IMR-90 (cell line): Measurements from ENCODE around the gene DVL1. TPM values are rescaled to one million over a fixed set of nuclear protein-coding genes. Genes with fewer than 3 reads are reported as not detected.

Experiments
- ATAC-seq: fragments of 200-7000 bp; cut with Tn5 transposase; 2 replicates; pipeline ENCODE4 v1.9.1; 2020; ENCODE audit warnings: low read depth, mild to moderate bottlenecking, moderate library complexity
- BruUV-seq: library from RNA; stranded (reverse); fragments of 400-500 nt; replicated peaks from 2 replicates; lab custom pipeline; 2021; lab: Mats Ljungman, UMichigan
- CTCF ChIA-PET: fragments of 300-600 bp; formaldehyde crosslinking; extraction: SDS; loops from one replicate; lab custom pipeline; 2021; ENCODE audit warnings: antibody characterized with exemption; lab: Yijun Ruan, JAX
- POLR2A ChIA-PET: fragments of 300-600 bp; sonication (Branson Sonifier 250); formaldehyde crosslinking; loops from one replicate; lab custom pipeline; 2022; ENCODE audit warnings: antibody characterized with exemption; ENCODE audit not compliant: unreplicated experiment; lab: Charles Lee
- DNase-seq: peaks from one replicate; pipeline ENCODE4 v3.0.0; 2013
- H2AFZ ChIP-seq: replicated peaks from 2 replicates; pipeline ENCODE3; 2013; ENCODE audit warnings: low read length, mild to moderate bottlenecking; ENCODE audit not compliant: poor library complexity
- H2AK5ac ChIP-seq: 2 replicates; pipeline ENCODE4 v1.6.1; 2013; ENCODE audit warnings: low read depth, low read length, inconsistent platforms
- H2AK9ac ChIP-seq: replicated peaks from 2 replicates; pipeline ENCODE3; 2013; ENCODE audit warnings: mild to moderate bottlenecking, low read depth, low read length, moderate library complexity; ENCODE audit not compliant: poor library complexity
- H2BK120ac ChIP-seq: 2 replicates; pipeline ENCODE4 v1.6.1; 2013; ENCODE audit warnings: low read depth, low read length, inconsistent platforms
- H2BK15ac ChIP-seq: 3 replicates; pipeline ENCODE4 v1.6.1; 2013; ENCODE audit warnings: low read depth, low read length, inconsistent platforms
- H2BK20ac ChIP-seq: 2 replicates; pipeline ENCODE4 v1.6.1; 2013; ENCODE audit warnings: low read depth, mild to moderate bottlenecking, inconsistent platforms, low read length, moderate library complexity
- H2BK5ac ChIP-seq: 2 replicates; pipeline ENCODE4 v1.6.1; 2013; ENCODE audit warnings: mild to moderate bottlenecking, low read depth, low read length, inconsistent platforms; ENCODE audit not compliant: poor library complexity, severe bottlenecking
- H3K14ac ChIP-seq: replicated peaks from 2 replicates; pipeline ENCODE4 v1.6.1; 2013; ENCODE audit warnings: low read depth, low read length, inconsistent platforms
- H3K18ac ChIP-seq: 2 replicates; pipeline ENCODE4 v1.6.1; 2013; ENCODE audit warnings: low read depth, low read length, control low read depth
- H3K23ac ChIP-seq: 2 replicates; pipeline ENCODE4 v1.6.1; 2013; ENCODE audit warnings: low read depth, low read length, inconsistent platforms
- H3K27ac ChIP-seq: 2 replicates; pipeline ENCODE4 v1.5.1; 2013; ENCODE audit warnings: mild to moderate bottlenecking, control low read depth, low read length; ENCODE audit not compliant: insufficient read depth
- H3K27me3 ChIP-seq: 2 replicates; pipeline ENCODE4 v1.6.1; 2013; ENCODE audit warnings: low read length; ENCODE audit not compliant: control insufficient read depth, insufficient read depth
- H3K36me3 ChIP-seq: 2 replicates; pipeline ENCODE4 v1.6.1; 2013; ENCODE audit warnings: low read length, mixed read lengths; ENCODE audit not compliant: control insufficient read depth, insufficient read depth
- H3K4ac ChIP-seq: 2 replicates; pipeline ENCODE4 v1.6.1; 2013; ENCODE audit warnings: low read depth, low read length, inconsistent platforms
- H3K4me1 ChIP-seq: 2 replicates; pipeline ENCODE4 v1.6.1; 2013; ENCODE audit warnings: low read length, mixed read lengths; ENCODE audit not compliant: control insufficient read depth, insufficient read depth
- H3K4me2 ChIP-seq: 2 replicates; pipeline ENCODE4 v1.6.1; 2013; ENCODE audit warnings: low read depth, mild to moderate bottlenecking, control low read depth, low read length, moderate library complexity
- H3K4me3 ChIP-seq: 2 replicates; pipeline ENCODE4 v1.5.1; 2013; ENCODE audit warnings: low read depth, mild to moderate bottlenecking, control low read depth, low read length, moderate library complexity; ENCODE audit not compliant: insufficient read depth
- H3K56ac ChIP-seq: 2 replicates; pipeline ENCODE4 v1.6.1; 2013; ENCODE audit warnings: low read length, inconsistent platforms; ENCODE audit not compliant: insufficient read depth; ENCODE audit errors: extremely low read depth
- H3K79me1 ChIP-seq, 2 experiments: 2 replicates each; pipeline ENCODE4 v1.6.1; 2013; ENCODE audit warnings: low read length in 2 of 2, inconsistent platforms in 1 of 2, low read depth in 1 of 2
- H3K9ac ChIP-seq: 2 replicates; pipeline ENCODE4 v1.6.1; 2013; ENCODE audit warnings: low read depth, low read length, control low read depth
- H3K9me1 ChIP-seq: 2 replicates; pipeline ENCODE4 v1.6.1; 2013; ENCODE audit warnings: low read length, inconsistent platforms; ENCODE audit not compliant: insufficient read depth
- H3K9me3 ChIP-seq: 2 replicates; pipeline ENCODE4 v1.6.1; 2013; ENCODE audit warnings: low read length; ENCODE audit not compliant: control insufficient read depth, insufficient read depth
- H4K20me1 ChIP-seq: 2 replicates; pipeline ENCODE4 v1.6.1; 2013; ENCODE audit warnings: low read length, inconsistent platforms; ENCODE audit not compliant: insufficient read depth
- H4K5ac ChIP-seq: 2 replicates; pipeline ENCODE4 v1.6.1; 2013; ENCODE audit warnings: mild to moderate bottlenecking, low read depth, low read length, control low read depth
- H4K8ac ChIP-seq, 2 experiments: 2 replicates each; pipeline ENCODE4 v1.6.1; 2013; ENCODE audit warnings: low read depth in 2 of 2, low read length in 2 of 2, control low read depth in 1 of 2, inconsistent platforms in 1 of 2
- H4K91ac ChIP-seq: 2 replicates; pipeline ENCODE4 v1.6.1; 2013; ENCODE audit warnings: low read depth, low read length, inconsistent platforms; ENCODE audit not compliant: insufficient read depth
- BHLHE40 ChIP-seq: fragments of 150-350 bp; IDR thresholded peaks from 2 replicates; pipeline ENCODE4 v1.6.1; 2016; ENCODE audit warnings: mild to moderate bottlenecking, low read depth, low read length
- CEBPB ChIP-seq: IDR thresholded peaks from 2 replicates; pipeline ENCODE4 v1.6.1; 2012; ENCODE audit warnings: low read depth, low read length, improper control_type of control experiment
- CHD1 ChIP-seq: IDR thresholded peaks from 2 replicates; pipeline ENCODE4 v1.6.1; 2012; ENCODE audit warnings: low read depth, low read length, improper control_type of control experiment
- FOS ChIP-seq: fragments of 150-350 bp; IDR thresholded peaks from 2 replicates; pipeline ENCODE4 v1.6.1; 2016; ENCODE audit warnings: low read depth, low read length
- MAFK ChIP-seq: IDR thresholded peaks from 2 replicates; pipeline ENCODE4 v1.6.1; 2012; ENCODE audit warnings: low read depth, low read length, improper control_type of control experiment
- MAZ ChIP-seq: IDR thresholded peaks from 2 replicates; pipeline ENCODE4 v1.6.1; 2012; ENCODE audit warnings: low read depth, mild to moderate bottlenecking, low read length, improper control_type of control experiment, moderate library complexity, borderline replicate concordance
- MXI1 ChIP-seq: IDR thresholded peaks from 2 replicates; pipeline ENCODE4 v1.6.1; 2012; ENCODE audit warnings: low read depth, mild to moderate bottlenecking, low read length, moderate library complexity, borderline replicate concordance
- NFE2L2 ChIP-seq: fragments of 150-350 bp; IDR thresholded peaks from 2 replicates; pipeline ENCODE4 v1.6.1; 2016; ENCODE audit warnings: low read depth, mild to moderate bottlenecking, low read length
- POLR2A ChIP-seq: IDR thresholded peaks from 2 replicates; pipeline ENCODE4 v1.6.1; 2012; ENCODE audit warnings: mild to moderate bottlenecking, low read depth, low read length
- RAD21 ChIP-seq: IDR thresholded peaks from 2 replicates; pipeline ENCODE4 v1.6.1; 2012; ENCODE audit warnings: low read length, improper control_type of control experiment
- RCOR1 ChIP-seq: IDR thresholded peaks from 2 replicates; pipeline ENCODE4 v1.6.1; 2012; ENCODE audit warnings: mild to moderate bottlenecking, low read length, improper control_type of control experiment; ENCODE audit not compliant: insufficient replicate concordance
- RFX5 ChIP-seq: IDR thresholded peaks from 2 replicates; pipeline ENCODE4 v1.8.0; 2012; ENCODE audit warnings: low read depth, mild to moderate bottlenecking, low read length, moderate library complexity
- SMC3 ChIP-seq: fragments of 150-350 bp; IDR thresholded peaks from 2 replicates; pipeline ENCODE4 v1.6.1; 2016; ENCODE audit warnings: low read depth, mild to moderate bottlenecking, antibody characterized with exemption, low read length, moderate library complexity
- WGBS, 2 experiments: methylation state at CpG; one replicate each; pipeline versions ENCODE4 v1.1.5 to v1.1.7; 2013; ENCODE audit warnings: missing lambda C conversion rate in 2 of 2; ENCODE audit not compliant: insufficient read length in 1 of 2; ENCODE audit errors: extremely low coverage in 2 of 2; 5-methylcytosine and 5-hydroxymethylcytosine counted together
- dilution Hi-C: fragments of 300-500 bp; cut with HindIII; formaldehyde crosslinking; loops from one replicate; pipeline ENCODE4 v1.14.3; 2018; ENCODE audit warnings: low sequenced_read_pairs; ENCODE audit not compliant: unreplicated experiment
- in situ Hi-C: fragments of 300-500 bp; cut with MboI; formaldehyde crosslinking; loops from 3 replicates; pipeline ENCODE4 v1.14.3; 2019; ENCODE audit warnings: low sequenced_read_pairs, inconsistent platforms, mixed read lengths
- intact Hi-C: fragments of 100-400 bp; cut with micrococcal nuclease; formaldehyde crosslinking; loops from 2 replicates; pipeline ENCODE4 v1.10.0; 2022
- polyA plus RNA-seq, 3 experiments: library from polyadenylated mRNA; depleted of rRNA; stranded (reverse); fragments of >200 nt; gene quantifications; 2 replicates each; pipeline ENCODE4 v1.2.3, GENCODE V29; 2012; ENCODE audit warnings: low replicate concordance in 1 of 3
- total RNA-seq: library from RNA; depleted of rRNA; stranded (reverse); fragments of >200 nt; gene quantifications from 2 replicates; pipeline ENCODE4 v1.2.3, GENCODE V29; 2012
- TF ChIP-seq, protein P1 (sequence below): conservative IDR thresholded peaks from 2 replicates; pipeline ENCODE4 v1.5.1; 2012; ENCODE audit warnings: mild to moderate bottlenecking, low read depth, low read length, improper control_type of control experiment
- TF ChIP-seq, protein P2 (sequence below): fragments of 150-350 bp; IDR thresholded peaks from 2 replicates; pipeline ENCODE4 v1.6.1; 2017; ENCODE audit warnings: mild to moderate bottlenecking, antibody characterized with exemption, low read length, low read depth
- TF ChIP-seq, protein P3 (sequence below): fragments of 150-350 bp; IDR thresholded peaks from 2 replicates; pipeline ENCODE4 v1.6.1; 2016; ENCODE audit warnings: low read depth, mild to moderate bottlenecking, low read length, moderate library complexity, borderline replicate concordance

Gene DVL1
- total and polyA plus RNA-seq, 2 of the 4 experiments (the other 2 are of a cell fraction), result 27.2 to 35.9 TPM

DNA sequence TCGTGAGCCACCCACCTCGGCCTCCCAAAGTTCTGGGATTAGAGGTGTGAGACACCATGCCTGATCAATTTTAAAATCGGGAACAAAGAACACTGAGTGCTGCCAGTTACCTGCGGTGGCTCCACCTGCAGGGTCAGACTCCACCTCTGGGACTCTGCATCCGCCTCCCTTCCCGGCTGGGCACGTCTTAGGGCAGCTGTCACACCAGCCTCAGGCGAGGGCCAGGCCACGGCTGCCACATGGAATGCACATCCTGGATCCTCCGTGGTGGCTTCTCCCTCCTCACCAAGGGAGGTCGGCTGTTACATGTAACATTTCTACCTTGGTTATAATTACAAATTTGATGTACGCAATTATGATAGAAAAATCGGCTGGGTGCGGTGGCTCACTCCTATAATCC, 15.0 kb upstream of the DVL1 start:
- H2AK9ac ChIP-seq, result no peak overlapping the region
- peaks cover 4 to 25% of the 10 kb centered on the region in 2 experiments; a peak in 3 of 4 replicates for H3K79me1 ChIP-seq
- H2AFZ ChIP-seq, result no peak overlapping the region
- no peak overlapping the region for H3K56ac ChIP-seq
- no peak overlapping the region for H4K8ac ChIP-seq
- no peak overlapping the region for H3K27ac ChIP-seq
- in situ Hi-C loops (no loop called here), dilution Hi-C loops (no loop called here), intact Hi-C loops (no loop called here)
- H4K91ac ChIP-seq, result no peak overlapping the region
- ChIA-PET CTCF (no interaction called here), POLR2A (no interaction called here)
- H3K23ac ChIP-seq, result no peak overlapping the region
- no peak overlapping the region; the same call in 1 of the 2 replicates for H2AK5ac ChIP-seq
- no peaks in the 10 kb centered on the region for H3K9me3 ChIP-seq
- H3K36me3 ChIP-seq, result no peaks in the 10 kb centered on the region
- no peaks in the 10 kb centered on the region for H4K20me1 ChIP-seq
- H3K14ac ChIP-seq, result no peak overlapping the region
- TF ChIP-seq, protein P1, sequence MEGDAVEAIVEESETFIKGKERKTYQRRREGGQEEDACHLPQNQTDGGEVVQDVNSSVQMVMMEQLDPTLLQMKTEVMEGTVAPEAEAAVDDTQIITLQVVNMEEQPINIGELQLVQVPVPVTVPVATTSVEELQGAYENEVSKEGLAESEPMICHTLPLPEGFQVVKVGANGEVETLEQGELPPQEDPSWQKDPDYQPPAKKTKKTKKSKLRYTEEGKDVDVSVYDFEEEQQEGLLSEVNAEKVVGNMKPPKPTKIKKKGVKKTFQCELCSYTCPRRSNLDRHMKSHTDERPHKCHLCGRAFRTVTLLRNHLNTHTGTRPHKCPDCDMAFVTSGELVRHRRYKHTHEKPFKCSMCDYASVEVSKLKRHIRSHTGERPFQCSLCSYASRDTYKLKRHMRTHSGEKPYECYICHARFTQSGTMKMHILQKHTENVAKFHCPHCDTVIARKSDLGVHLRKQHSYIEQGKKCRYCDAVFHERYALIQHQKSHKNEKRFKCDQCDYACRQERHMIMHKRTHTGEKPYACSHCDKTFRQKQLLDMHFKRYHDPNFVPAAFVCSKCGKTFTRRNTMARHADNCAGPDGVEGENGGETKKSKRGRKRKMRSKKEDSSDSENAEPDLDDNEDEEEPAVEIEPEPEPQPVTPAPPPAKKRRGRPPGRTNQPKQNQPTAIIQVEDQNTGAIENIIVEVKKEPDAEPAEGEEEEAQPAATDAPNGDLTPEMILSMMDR, result no peak
- no peak for TF ChIP-seq NFE2L2
- no peak for TF ChIP-seq RFX5
- no peak for TF ChIP-seq RAD21
- TF ChIP-seq MXI1, result no peak
- no peak for TF ChIP-seq SMC3
- no peak for TF ChIP-seq MAZ
- no peak for TF ChIP-seq CEBPB
- no peak for TF ChIP-seq BHLHE40
- TF ChIP-seq FOS, result no peak
- TF ChIP-seq, protein P2, sequence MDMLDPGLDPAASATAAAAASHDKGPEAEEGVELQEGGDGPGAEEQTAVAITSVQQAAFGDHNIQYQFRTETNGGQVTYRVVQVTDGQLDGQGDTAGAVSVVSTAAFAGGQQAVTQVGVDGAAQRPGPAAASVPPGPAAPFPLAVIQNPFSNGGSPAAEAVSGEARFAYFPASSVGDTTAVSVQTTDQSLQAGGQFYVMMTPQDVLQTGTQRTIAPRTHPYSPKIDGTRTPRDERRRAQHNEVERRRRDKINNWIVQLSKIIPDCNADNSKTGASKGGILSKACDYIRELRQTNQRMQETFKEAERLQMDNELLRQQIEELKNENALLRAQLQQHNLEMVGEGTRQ, result no peak
- TF ChIP-seq CHD1, result no peak
- no peak for TF ChIP-seq POLR2A
- TF ChIP-seq RCOR1, result no peak
- no peak for TF ChIP-seq MAFK
- TF ChIP-seq, protein P3, sequence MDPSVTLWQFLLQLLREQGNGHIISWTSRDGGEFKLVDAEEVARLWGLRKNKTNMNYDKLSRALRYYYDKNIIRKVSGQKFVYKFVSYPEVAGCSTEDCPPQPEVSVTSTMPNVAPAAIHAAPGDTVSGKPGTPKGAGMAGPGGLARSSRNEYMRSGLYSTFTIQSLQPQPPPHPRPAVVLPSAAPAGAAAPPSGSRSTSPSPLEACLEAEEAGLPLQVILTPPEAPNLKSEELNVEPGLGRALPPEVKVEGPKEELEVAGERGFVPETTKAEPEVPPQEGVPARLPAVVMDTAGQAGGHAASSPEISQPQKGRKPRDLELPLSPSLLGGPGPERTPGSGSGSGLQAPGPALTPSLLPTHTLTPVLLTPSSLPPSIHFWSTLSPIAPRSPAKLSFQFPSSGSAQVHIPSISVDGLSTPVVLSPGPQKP, result no peak
- peaks cover 24% of the 10 kb centered on the region for H3K4me1 ChIP-seq
- no peak overlapping the region for H2BK120ac ChIP-seq
- peaks cover 15% of the 10 kb centered on the region for H3K9me1 ChIP-seq
- H2BK20ac ChIP-seq, result no peak overlapping the region
- no peaks in the 10 kb centered on the region for H3K27me3 ChIP-seq
- no TSS peak for BruUV-seq
- no peak overlapping the region for H3K4ac ChIP-seq
- H3K18ac ChIP-seq, result no peak overlapping the region
- H2BK5ac ChIP-seq, result no peak overlapping the region
- H3K4me3 ChIP-seq, result no peak overlapping the region
- ATAC-seq (no peak), DNase-seq (no peak)
- 82% methylated on average over 3 of the region's 14 CpGs; no CpG with 5 or more reads in 1 of the 2 experiments for WGBS, 2 experiments
- no peak overlapping the region for H2BK15ac ChIP-seq
- H4K5ac ChIP-seq, result no peak overlapping the region
- no peak overlapping the region for H3K9ac ChIP-seq
- H3K4me2 ChIP-seq, result no peak overlapping the region
